HT1080 (cell line): ENCODE measurements around the gene FGD4. TPM values are rescaled to one million over a fixed set of nuclear protein-coding genes. Genes with fewer than 3 reads are reported as not detected.
"Not testable (repeated sequence)": the region's sequence is repeated elsewhere in the genome, so short reads cannot be mapped to it uniquely, and the experiment has no call there.

ENCODE experiments used
- DNase-seq: peaks from one replicate; pipeline ENCODE4 v3.0.0-alpha.2; 2015; ENCODE audit warnings: low read depth
- total RNA-seq: library from RNA; depleted of rRNA; stranded (reverse); fragments of >200 nt; shearing (Covaris generic); gene quantifications from 2 replicates; pipeline ENCODE4 v1.2.3, GENCODE V29; 2014

The FGD4 gene
- total RNA-seq, 1 experiment from 2014 or later = 1.8 TPM

- DNase-seq = no peak
Measured at GRCh38 chr12:32516230-32516629, 116.9 kb downstream of the FGD4 start.

- DNase-seq = no peak
Measured at GRCh38 chr12:32517966-32518365, 118.6 kb downstream of the FGD4 start.

GRCh38 chr12:32519047-32519446 is 119.7 kb downstream of the FGD4 start:
- no peak for DNase-seq

GRCh38 chr12:32522331-32523221 is 123.2 kb downstream of the FGD4 start:
- no peak for DNase-seq

- not testable (repeated sequence) for DNase-seq
Measured at GRCh38 chr12:32525802-32526201, 126.4 kb downstream of the FGD4 start.

GRCh38 chr12:32526343-32526742 is 127.0 kb downstream of the FGD4 start:
- not testable (repeated sequence) for DNase-seq

- no peak for DNase-seq
Measured at GRCh38 chr12:32532422-32532821, 133.1 kb downstream of the FGD4 start.

GRCh38 chr12:32532951-32533350 is 133.6 kb downstream of the FGD4 start:
- DNase-seq = no peak

GRCh38 chr12:32533506-32533905 is 134.1 kb downstream of the FGD4 start:
- not testable (repeated sequence) for DNase-seq

GRCh38 chr12:32533971-32534590 is 134.7 kb downstream of the FGD4 start:
- peak; percentile 52 for DNase-seq

- DNase-seq = no peak
Measured at GRCh38 chr12:32534698-32535097, 135.3 kb downstream of the FGD4 start.

GRCh38 chr12:32535288-32535999 is 136.1 kb downstream of the FGD4 start:
- DNase-seq = peak; percentile 63

- no peak for DNase-seq
Measured at GRCh38 chr12:32536000-32536345, 136.6 kb downstream of the FGD4 start.

- DNase-seq = no peak
Measured at GRCh38 chr12:32541754-32542374, 142.5 kb downstream of the FGD4 start.

- DNase-seq = no peak
Measured at GRCh38 chr12:32542428-32543229, 143.3 kb downstream of the FGD4 start.

GRCh38 chr12:32544893-32545292 is 145.5 kb downstream of the FGD4 start:
- no peak for DNase-seq

- no peak for DNase-seq
Measured at GRCh38 chr12:32545413-32545980, 146.1 kb downstream of the FGD4 start.

- DNase-seq = no peak
Measured at GRCh38 chr12:32546272-32546671, 146.9 kb downstream of the FGD4 start.

- no peak for DNase-seq
Measured at GRCh38 chr12:32548691-32549281, 149.4 kb downstream of the FGD4 start.

- DNase-seq = no peak
Measured at GRCh38 chr12:32549675-32550079, 150.3 kb downstream of the FGD4 start.
